Activated naive CD8-positive, alpha-beta T cell treated with anti-CD3 and anti-CD28 coated beads, Interleukin-2, amount 50 U/mL, for 24 hours (primary cell): ENCODE measurements around the gene METRNL.
A peak's percentile ranks its signal among the peaks of the same experiment; 100 is the strongest.

Experiments
- ATAC-seq: fragments of 150-1000 bp; cut with Tn5 transposase; one replicate; pipeline ENCODE4 v1.10.0; 2021
- DNase-seq: peaks from one replicate; pipeline ENCODE4 v3.0.0; 2021
- H3K27ac Mint-ChIP-seq: one replicate; pipeline ENCODE4 v1.8.0; 2021; ENCODE audit warnings: mild to moderate bottlenecking, mixed read lengths
- H3K27me3 Mint-ChIP-seq: one replicate; pipeline ENCODE4 v1.8.0; 2021; ENCODE audit warnings: mixed read lengths
- H3K36me3 Mint-ChIP-seq: one replicate; pipeline ENCODE4 v1.8.0; 2021; ENCODE audit warnings: low read depth, mixed read lengths
- H3K4me1 Mint-ChIP-seq: one replicate; pipeline ENCODE4 v1.8.0; 2021; ENCODE audit warnings: mixed read lengths
- H3K4me3 Mint-ChIP-seq: one replicate; pipeline ENCODE4 v1.8.0; 2021; ENCODE audit warnings: mild to moderate bottlenecking, moderate library complexity, mixed read lengths
- H3K9me3 Mint-ChIP-seq: one replicate; pipeline ENCODE4 v1.8.0; 2021; ENCODE audit warnings: mixed read lengths

Gene METRNL

DNA sequence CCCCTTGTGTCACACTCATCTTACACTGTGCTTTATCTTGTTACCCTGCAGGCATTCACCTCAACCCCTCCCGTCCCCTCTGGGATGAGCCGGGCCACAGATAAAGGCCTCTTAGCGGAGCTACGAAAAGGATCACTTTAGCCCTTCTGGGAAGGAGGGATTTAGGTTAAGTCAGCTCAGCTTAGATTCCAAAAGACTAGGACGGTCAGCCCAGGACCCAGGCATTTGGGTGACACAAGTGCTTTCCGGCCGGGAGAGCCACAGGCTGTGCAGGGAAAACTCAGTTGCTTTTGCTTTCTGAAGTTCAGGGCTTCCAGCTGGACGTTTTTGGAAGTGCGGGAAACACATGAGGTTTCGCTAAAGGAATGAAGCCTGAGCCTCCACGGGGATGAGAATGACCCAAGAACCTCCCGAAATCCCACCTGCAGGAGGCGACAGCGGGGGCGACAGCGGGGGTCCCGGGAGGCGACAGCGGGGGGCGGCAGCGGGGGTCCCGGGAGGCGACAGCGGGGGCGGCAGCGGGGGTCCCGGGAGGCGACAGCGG lies 11.6 kb upstream of the METRNL start:
- H3K9me3 Mint-ChIP-seq: no peaks in the 10 kb centered on the region
- H3K27me3 Mint-ChIP-seq: no peaks in the 10 kb centered on the region
- no peak overlapping the region for H3K4me3 Mint-ChIP-seq

DNA sequence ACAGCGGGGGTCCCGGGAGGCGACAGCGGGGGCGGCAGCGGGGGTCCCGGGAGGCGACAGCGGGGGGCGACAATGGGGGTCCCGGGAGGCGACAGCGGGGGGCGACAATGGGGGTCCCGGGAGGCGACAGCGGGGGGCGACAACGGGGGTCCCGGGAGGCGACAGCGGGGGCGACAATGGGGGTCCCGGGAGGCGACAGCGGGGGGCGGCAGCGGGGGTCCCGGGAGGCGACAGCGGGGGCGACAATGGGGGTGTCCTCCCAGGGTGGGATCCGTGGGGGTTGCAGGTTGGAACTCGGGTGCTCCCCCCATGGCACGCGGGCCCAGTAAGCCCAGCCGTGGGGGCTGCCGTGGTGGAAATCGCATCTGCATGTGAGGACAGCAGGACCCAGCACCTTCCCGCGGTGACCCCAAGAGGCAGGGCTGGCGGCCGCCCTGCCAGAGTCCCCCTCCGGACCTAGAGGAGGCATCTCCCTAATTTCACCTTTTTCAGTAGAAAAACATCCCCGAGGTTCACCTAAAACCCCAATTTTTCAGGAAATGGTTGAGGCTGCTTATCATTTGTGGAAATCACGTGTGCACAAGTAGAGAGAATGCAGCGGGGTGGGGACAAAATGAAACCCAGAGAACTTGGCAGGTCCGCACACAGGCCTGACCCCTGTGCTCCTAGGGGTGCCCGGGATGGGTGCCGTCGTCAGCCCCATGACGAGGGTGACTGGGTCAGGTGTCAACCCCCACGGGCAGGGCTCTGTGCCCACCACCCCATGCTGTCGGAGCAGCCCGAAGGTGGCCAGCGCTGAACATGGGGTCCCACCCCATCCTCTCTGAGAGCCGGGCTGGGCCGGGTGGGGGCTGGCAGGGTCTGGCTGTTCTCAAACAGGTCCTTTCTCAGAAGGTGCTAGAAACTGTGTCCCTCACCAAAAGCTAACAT lies 10.5 kb upstream of the METRNL start:
- Mint-ChIP-seq H3K27me3 (no peaks in the 10 kb centered on the region), H3K36me3 (no peaks in the 10 kb centered on the region), H3K9me3 (no peaks in the 10 kb centered on the region), H3K4me3 (no peak overlapping the region), H3K27ac (no peak overlapping the region), H3K4me1 (peaks cover 30% of the 10 kb centered on the region)
- DNase-seq (no peak), ATAC-seq (no peak)

More for the DNA sequence above, 11.6 kb upstream of the METRNL start:
- H3K27ac Mint-ChIP-seq: no peak overlapping the region
- H3K36me3 Mint-ChIP-seq: no peaks in the 10 kb centered on the region
- H3K4me1 Mint-ChIP-seq: peaks cover 30% of the 10 kb centered on the region
- ATAC-seq: no peak
- no peak for DNase-seq

DNA sequence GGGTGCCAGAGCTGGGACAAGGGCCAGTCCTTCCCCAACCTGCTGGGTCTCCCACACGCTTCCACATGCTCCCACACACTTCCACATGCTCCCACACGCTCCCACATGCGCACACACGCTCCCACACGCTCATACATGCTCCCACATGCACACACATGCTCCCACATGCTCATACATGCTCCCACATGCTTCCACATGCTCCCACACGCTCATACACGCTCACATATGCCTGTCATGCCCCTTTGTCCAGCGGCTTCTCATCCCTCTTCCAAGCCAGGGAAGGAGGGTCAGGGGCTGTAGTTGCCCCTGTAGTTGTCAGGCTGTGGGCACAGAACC lies 9.9 kb upstream of the METRNL start:
- no peak overlapping the region for H3K4me3 Mint-ChIP-seq
- H3K4me1 Mint-ChIP-seq: peaks cover 30% of the 10 kb centered on the region
- DNase-seq (no peak), ATAC-seq (no peak)
- no peaks in the 10 kb centered on the region for H3K9me3 Mint-ChIP-seq
- H3K36me3 Mint-ChIP-seq: no peaks in the 10 kb centered on the region
- no peaks in the 10 kb centered on the region for H3K27me3 Mint-ChIP-seq
- H3K27ac Mint-ChIP-seq: no peak overlapping the region

DNA sequence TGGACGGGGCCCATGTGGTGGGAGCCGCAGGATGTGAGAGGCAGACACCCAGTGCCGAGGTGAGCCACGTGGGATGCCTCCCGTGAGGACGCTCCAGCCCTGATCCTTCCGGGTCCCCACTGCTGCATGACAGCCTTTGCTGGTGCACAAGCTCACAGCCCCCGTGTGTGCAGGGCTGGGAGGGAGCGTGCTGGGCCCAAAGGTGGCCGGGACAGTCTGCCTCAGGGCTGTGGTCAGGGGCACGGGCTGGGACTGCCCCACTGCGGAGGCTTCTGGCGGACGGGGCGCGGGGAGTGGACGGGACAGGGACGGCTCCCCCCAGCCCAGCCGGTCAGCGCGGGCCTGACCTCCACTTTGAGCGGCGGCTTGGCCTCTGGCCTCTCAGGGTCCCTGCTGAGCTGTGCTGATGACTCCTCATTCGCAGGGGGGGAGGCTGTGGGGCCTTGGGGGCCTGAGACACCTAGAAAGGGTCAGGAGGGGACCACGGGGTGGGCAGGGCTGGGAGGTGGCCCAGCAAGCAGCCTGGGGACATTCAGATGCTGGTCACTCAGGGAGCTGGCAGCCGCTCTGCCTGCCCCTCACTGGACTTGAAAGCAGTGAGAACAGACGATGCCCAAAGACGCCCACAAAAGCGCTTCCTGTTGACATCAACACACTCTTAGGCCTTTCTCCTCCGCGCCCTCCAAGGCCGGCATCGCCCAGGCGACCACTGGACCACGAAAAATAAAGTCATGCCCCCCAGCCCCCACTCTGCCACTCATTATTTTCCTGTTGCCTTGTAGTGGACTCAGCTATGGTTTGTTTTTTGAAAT lies 9.3 kb upstream of the METRNL start:
- H3K36me3 Mint-ChIP-seq: no peaks in the 10 kb centered on the region
- no peak overlapping the region for H3K4me3 Mint-ChIP-seq
- DNase-seq (no peak), ATAC-seq (no peak)
- no peak overlapping the region for H3K27ac Mint-ChIP-seq
- peaks cover 30% of the 10 kb centered on the region for H3K4me1 Mint-ChIP-seq
- H3K27me3 Mint-ChIP-seq: no peaks in the 10 kb centered on the region
- no peaks in the 10 kb centered on the region for H3K9me3 Mint-ChIP-seq

DNA sequence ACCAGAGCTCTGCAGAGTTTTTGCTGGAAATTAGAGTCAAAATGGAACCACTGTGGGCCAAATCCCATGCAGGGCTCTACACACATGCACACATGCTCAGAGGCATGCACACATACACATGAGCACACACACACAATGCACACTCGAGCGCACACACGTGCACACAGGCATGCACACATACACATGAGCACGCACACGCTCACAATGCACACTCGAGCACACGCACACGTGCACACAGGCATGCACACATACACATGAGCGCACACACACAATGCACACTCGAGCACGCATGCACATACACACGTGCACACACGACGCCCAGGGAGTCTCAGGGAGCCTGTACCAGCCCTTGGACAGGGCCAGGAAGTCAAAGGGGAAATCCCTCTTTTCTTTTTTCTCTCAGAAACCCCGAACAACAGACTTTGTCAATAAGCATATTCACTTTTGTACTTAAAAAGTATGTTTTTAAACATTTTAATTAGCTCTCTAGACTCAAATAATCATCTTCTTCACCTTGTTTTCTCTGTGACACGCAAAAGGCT lies 8.5 kb upstream of the METRNL start:
- no peak overlapping the region for H3K27ac Mint-ChIP-seq
- peaks cover 30% of the 10 kb centered on the region for H3K4me1 Mint-ChIP-seq
- no peaks in the 10 kb centered on the region for H3K27me3 Mint-ChIP-seq
- no peak overlapping the region for H3K4me3 Mint-ChIP-seq
- no peak for ATAC-seq
- no peaks in the 10 kb centered on the region for H3K36me3 Mint-ChIP-seq
- DNase-seq: no peak
- H3K9me3 Mint-ChIP-seq: no peaks in the 10 kb centered on the region

DNA sequence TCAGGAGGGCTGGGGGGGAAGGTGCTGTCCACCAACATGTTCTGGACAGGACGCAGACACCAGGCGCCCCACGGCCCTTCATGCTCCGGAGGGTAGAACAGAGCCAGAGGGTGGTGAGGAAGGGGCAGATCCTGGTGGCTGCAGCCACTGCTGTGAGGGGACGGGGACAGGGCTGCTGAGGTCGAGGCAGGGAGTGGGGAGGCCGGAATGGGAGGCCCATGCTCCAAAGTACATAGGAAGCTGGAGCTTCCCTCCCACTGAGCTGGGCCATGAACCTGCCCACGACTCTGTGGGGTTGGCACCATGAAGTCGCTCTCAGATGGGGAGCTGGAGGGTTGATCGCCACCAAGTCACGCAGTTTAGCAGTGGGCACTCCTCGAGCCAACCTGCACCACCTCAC lies 8.0 kb upstream of the METRNL start:
- H3K27ac Mint-ChIP-seq: no peak overlapping the region
- peaks cover 30% of the 10 kb centered on the region for H3K4me1 Mint-ChIP-seq
- ATAC-seq: no peak
- no peaks in the 10 kb centered on the region for H3K36me3 Mint-ChIP-seq
- no peak for DNase-seq
- no peaks in the 10 kb centered on the region for H3K9me3 Mint-ChIP-seq
- H3K4me3 Mint-ChIP-seq: no peak overlapping the region
- H3K27me3 Mint-ChIP-seq: no peaks in the 10 kb centered on the region

DNA sequence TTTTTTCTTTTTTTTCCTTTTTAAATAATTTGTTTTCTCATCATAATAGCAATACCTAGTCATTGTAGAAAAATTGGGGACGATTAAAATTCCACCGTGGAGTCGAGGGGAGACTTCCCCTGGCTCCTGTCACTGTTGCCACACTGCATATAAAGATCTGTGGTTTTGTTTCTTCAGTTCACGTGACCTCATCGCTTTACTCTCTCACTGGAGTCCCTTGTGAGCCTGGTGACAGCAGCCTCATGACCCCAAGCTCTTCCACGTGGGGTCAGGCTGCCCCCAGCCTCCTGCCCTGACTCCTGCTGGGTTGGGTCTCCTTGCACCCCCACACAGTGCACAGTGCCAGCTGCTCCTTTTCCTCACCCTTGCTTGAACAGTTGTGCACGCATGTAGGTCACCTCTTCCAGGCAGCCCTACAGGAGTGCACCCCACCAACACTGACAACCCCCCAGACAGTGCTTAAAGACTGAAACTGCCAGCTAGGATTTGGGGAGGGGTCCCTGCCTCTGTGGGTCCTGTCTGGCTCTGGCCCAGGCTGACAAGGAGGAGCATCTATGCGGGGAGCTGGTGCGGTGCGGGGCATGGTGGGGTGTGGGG lies 7.3 kb upstream of the METRNL start:
- Mint-ChIP-seq H3K36me3 (no peaks in the 10 kb centered on the region), H3K27ac (no peak overlapping the region), H3K9me3 (no peaks in the 10 kb centered on the region), H3K4me1 (peaks cover 30% of the 10 kb centered on the region), H3K4me3 (no peak overlapping the region), H3K27me3 (peaks cover under 1% of the 10 kb centered on the region)
- DNase-seq (no peak), ATAC-seq (peak; percentile 49)

DNA sequence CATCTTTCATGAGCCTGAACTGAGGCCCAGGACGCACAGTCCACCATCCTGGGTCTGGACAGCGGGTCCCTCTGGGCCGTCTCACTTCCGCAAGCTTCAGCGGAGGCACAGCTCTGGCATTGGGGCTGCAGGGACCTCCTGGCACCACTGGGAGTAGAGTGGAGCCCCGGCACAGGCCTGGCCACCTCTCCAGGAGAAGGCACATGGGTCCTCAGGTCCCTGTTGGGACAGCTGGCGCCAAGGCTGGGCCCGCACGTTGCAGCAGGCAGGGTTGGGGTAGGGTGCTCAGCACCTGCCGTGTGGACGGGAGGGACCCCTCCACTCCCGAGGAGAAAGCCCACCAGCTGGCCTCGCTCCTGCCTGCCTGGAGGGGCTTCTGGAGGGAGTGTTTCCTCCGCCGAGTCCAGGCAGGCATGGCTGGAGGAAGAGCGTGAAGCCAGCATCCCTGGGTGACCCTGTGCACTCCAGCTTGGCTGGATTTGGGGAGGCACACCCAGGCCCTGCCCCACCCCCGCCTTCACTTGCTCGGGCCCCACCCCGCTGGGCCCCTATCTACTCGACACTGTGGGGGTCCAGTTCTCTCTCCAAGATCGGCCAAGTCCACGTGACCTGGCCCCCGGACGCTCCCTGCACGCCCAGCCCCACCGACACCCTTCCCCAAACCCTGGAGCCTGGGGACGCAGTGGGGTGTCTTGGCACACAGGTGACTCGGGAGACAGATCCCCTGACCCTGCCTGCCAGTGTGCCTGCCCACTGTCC lies 6.6 kb upstream of the METRNL start:
- ATAC-seq (no peak), DNase-seq (no peak)
- H3K9me3 Mint-ChIP-seq: no peaks in the 10 kb centered on the region
- no peaks in the 10 kb centered on the region for H3K36me3 Mint-ChIP-seq
- no peak overlapping the region for H3K4me3 Mint-ChIP-seq
- H3K4me1 Mint-ChIP-seq: peaks cover 29% of the 10 kb centered on the region
- no peak overlapping the region for H3K27ac Mint-ChIP-seq
- H3K27me3 Mint-ChIP-seq: peaks cover 8% of the 10 kb centered on the region

DNA sequence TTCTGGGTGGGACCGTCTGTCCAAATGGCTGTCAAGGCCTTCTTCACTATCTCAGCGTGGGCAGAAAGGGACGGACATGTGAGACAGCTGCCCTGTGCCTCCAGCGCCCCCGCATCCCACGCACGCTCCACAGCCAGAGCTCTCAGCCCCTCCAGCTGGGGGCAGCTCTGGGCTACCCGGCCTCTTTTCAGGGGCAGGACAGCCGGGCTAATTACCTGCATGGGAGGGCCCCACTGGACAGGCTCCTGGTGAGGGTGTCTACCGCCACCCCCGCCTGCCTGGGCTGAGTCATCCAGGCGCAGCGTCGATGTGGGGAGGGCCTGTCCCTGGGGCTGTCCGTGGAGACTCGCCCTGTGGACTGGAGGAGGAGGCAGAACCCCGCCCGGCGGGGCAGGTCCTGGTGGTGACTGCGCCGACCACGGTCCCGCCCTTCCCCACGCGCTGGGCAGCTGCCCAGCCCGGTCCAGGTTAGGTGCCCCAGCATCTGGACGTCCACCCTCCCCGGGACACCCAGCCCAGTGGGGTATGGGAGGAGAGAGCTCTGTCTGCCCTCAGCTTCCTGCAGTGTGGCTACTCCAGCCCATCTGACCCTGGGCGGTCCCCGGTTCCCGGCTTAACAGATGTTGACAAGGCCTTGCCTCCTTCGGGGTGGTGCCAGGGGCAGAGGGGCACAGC lies 5.9 kb upstream of the METRNL start:
- peaks cover 28% of the 10 kb centered on the region for H3K4me1 Mint-ChIP-seq
- ATAC-seq (no peak), DNase-seq (no peak)
- no peaks in the 10 kb centered on the region for H3K36me3 Mint-ChIP-seq
- H3K4me3 Mint-ChIP-seq: no peak overlapping the region
- H3K27ac Mint-ChIP-seq: no peak overlapping the region
- H3K27me3 Mint-ChIP-seq: peaks cover 13% of the 10 kb centered on the region
- H3K9me3 Mint-ChIP-seq: no peaks in the 10 kb centered on the region

DNA sequence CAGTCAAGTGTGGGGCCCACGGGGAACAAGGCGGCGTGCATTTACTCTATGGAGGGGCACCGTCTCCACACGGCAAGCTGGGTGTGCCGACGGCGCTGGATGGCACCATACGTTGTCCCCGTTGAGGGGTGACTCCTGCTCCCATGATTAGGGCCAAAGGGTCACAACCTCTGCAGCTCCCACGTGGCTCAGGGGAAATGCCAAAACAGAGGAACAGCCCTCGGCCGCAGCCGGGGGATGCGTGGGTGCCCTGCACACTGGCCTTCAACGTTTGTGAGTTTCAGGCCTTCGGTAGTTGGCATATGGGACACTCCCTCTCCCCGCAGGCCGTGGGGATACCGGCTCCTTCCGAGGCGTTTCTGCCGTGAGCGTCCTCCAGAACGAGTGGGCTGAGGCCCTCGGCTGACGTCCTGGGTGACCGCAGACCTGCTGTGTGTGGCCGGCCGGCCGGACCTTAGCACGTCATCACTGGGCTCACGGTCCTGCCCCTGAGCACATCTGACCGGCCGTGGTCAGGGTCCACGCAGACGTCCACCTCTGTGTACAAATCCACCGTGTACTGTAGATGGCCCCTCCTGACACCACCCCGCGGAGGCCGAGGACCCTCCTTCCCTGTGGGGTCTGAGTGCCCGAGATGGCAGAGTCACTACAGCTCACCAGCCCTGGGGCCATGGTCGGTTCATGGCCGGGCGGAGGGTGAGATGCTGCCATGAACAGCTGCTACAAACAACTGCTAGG lies 4.8 kb upstream of the METRNL start:
- no peak overlapping the region for H3K27ac Mint-ChIP-seq
- DNase-seq (no peak), ATAC-seq (no peak)
- peaks cover 13% of the 10 kb centered on the region for H3K27me3 Mint-ChIP-seq
- peaks cover 19% of the 10 kb centered on the region for H3K4me1 Mint-ChIP-seq
- no peaks in the 10 kb centered on the region for H3K9me3 Mint-ChIP-seq
- no peak overlapping the region for H3K4me3 Mint-ChIP-seq
- H3K36me3 Mint-ChIP-seq: no peaks in the 10 kb centered on the region

DNA sequence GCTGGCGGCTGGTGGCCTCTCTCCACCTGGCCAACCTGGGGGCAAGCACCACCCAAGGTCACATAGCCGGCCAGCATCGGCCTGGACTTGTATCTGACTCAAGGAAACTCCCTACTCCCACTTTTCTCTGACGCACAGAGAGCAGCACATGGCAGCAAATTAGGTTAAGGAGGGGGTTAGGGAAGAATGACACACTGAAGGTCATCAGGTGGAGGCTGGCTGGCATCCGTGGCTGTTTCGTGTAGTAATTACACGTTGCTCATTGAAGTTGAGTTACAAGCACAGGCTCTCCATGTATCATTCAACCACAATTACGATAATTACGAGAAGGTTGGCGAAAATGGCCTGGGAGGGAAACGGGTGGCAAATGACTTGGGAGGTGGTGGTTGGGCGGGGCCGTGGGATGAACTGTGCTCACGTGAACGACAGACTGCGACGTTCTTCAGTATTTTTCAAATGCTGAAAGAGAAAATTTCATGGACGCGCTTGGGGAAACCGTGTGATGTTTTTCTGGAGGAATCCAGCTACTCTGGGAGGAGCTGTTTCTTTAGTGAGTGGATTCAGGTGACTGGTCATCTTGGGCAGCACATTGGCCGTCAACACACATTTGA lies 4.0 kb upstream of the METRNL start:
- Mint-ChIP-seq H3K36me3 (no peaks in the 10 kb centered on the region), H3K27me3 (peaks cover 13% of the 10 kb centered on the region), H3K4me1 (peaks cover 17% of the 10 kb centered on the region), H3K4me3 (no peak overlapping the region), H3K27ac (no peak overlapping the region), H3K9me3 (no peaks in the 10 kb centered on the region)
- ATAC-seq (no peak), DNase-seq (no peak)

DNA sequence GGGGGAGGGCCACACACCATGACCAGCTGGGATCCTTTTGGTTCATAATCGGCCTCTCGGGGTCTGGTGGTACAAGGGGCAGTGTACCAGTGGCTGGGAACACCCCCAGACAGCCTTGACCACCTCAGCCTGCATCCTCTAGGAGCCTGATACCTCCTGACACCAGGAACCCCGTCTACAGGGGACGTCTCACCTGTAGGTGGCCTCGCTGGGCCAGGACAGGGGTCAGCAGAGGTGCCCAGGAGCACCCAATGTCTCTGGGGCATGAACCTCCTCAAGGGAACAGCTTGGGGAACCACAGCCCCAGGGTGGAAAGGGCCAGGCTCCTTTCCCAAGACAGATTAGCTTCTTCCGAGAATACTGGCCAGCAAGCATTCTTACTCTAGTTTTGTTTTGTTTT lies 2.5 kb upstream of the METRNL start:
- no peak overlapping the region for H3K27ac Mint-ChIP-seq
- DNase-seq (peak; percentile 27), ATAC-seq (no peak)
- H3K36me3 Mint-ChIP-seq: no peaks in the 10 kb centered on the region
- peak overlapping the region; percentile 13 for H3K4me3 Mint-ChIP-seq
- peaks cover 13% of the 10 kb centered on the region for H3K27me3 Mint-ChIP-seq
- H3K4me1 Mint-ChIP-seq: peaks cover 8% of the 10 kb centered on the region
- H3K9me3 Mint-ChIP-seq: no peaks in the 10 kb centered on the region

DNA sequence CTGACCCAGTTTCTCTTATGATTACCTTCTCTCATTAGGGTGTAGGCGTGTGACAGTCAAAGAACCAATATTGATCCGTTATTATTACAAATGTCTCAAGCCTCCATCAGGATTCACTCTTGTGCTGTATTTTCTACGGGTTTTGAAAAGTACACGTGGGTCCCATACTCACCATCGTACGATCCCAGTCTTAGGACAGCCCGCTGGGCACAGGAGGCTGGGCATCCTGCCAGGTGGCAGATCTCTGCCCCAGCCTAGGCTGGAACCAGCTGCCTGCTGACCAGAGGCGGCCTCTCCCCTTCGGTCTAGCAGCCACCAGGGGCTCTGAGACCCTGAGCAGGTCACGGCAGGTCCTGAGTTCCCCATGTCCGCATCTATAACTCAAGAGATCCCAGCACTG lies 2.0 kb upstream of the METRNL start:
- H3K36me3 Mint-ChIP-seq: no peaks in the 10 kb centered on the region
- peaks cover 13% of the 10 kb centered on the region for H3K27me3 Mint-ChIP-seq
- DNase-seq (no peak), ATAC-seq (no peak)
- H3K9me3 Mint-ChIP-seq: no peaks in the 10 kb centered on the region
- no peak overlapping the region for H3K27ac Mint-ChIP-seq
- peak overlapping the region; percentile 13 for H3K4me3 Mint-ChIP-seq
- peaks cover 9% of the 10 kb centered on the region for H3K4me1 Mint-ChIP-seq
